ENCODE measurements around the gene OR2T11.

The OR2T11 gene

GRCh38 chr1:248599396-248599795 is 35.5 kb downstream of the OR2T11 start:
- ChIA-PET CTCF (no interaction called here), POLR2A (no interaction called here)
- no peak for DNase-seq (ENCODE audit: extremely low spot score)
- TF ChIP-seq CTCF (IDR thresholded peaks at IDR 0.05; ENCODE audit: control extremely low read depth, extremely low read depth, low read depth, missing control alignments), result no peak

- ChIA-PET CTCF (no interaction called here), POLR2A (no interaction called here)
- TF ChIP-seq CTCF (IDR thresholded peaks at IDR 0.05; ENCODE audit: control extremely low read depth, extremely low read depth, low read depth, missing control alignments), result no peak
- no peak for DNase-seq (ENCODE audit: extremely low spot score)
Observed at GRCh38 chr1:248597589-248597988, 37.3 kb downstream of the OR2T11 start, which contains the start of gene OR2T10. TSS of gene OR2T10 (minus strand) at chr1:248597700. CDS start at chr1:248593768, 3,932 bp downstream.

- ChIA-PET POLR2A (no interaction called here), CTCF (no interaction called here)
- no peak for DNase-seq (ENCODE audit: extremely low spot score)
- no peak for TF ChIP-seq CTCF (IDR thresholded peaks at IDR 0.05; ENCODE audit: control extremely low read depth, extremely low read depth, low read depth, missing control alignments)
Observed at GRCh38 chr1:248596615-248597014, 38.3 kb downstream of the OR2T11 start.

- POLR2A ChIA-PET, result no interaction called here
- DNase-seq (ENCODE audit: extremely low spot score), result no peak
- no peak for TF ChIP-seq CTCF (IDR thresholded peaks at IDR 0.05; ENCODE audit: control extremely low read depth, extremely low read depth, low read depth, missing control alignments)
- CTCF ChIA-PET, result no interaction called here
Observed at GRCh38 chr1:248593226-248593625, 41.7 kb downstream of the OR2T11 start.

- ChIA-PET POLR2A (no interaction called here), CTCF (no interaction called here)
- TF ChIP-seq CTCF (IDR thresholded peaks at IDR 0.05; ENCODE audit: control extremely low read depth, extremely low read depth, low read depth, missing control alignments), result no peak
- DNase-seq (ENCODE audit: extremely low spot score), result no peak
Observed at GRCh38 chr1:248592655-248593054, 42.2 kb downstream of the OR2T11 start.

GRCh38 chr1:248590055-248590454 is 44.8 kb downstream of the OR2T11 start:
- DNase-seq (ENCODE audit: extremely low spot score), result no peak
- ChIA-PET POLR2A (no interaction called here), CTCF (interaction anchor here (1.5 kb wide), 1 partner anchor 14 kb away, joined by 4 read pairs; no protein-coding TSS in a partner anchor)
- TF ChIP-seq CTCF (IDR thresholded peaks at IDR 0.05; ENCODE audit: control extremely low read depth, extremely low read depth, low read depth, missing control alignments), result no peak

GRCh38 chr1:248589334-248589733 is 45.6 kb downstream of the OR2T11 start:
- no peak for TF ChIP-seq CTCF (IDR thresholded peaks at IDR 0.05; ENCODE audit: control extremely low read depth, extremely low read depth, low read depth, missing control alignments)
- ChIA-PET CTCF (interaction anchor here (1.5 kb wide), 1 partner anchor 15 kb away, joined by 4 read pairs; no protein-coding TSS in a partner anchor), POLR2A (no interaction called here)
- no peak for DNase-seq (ENCODE audit: extremely low spot score)
